HepG2 (cell line): ENCODE results near the gene FGF19. TPM values are rescaled to one million over a fixed set of nuclear protein-coding genes. Genes with fewer than 3 reads are reported as not detected.
A peak's percentile ranks its signal among the peaks of the same experiment; 100 is the strongest.

Experiments used
- ARID5B ChIP-seq: IDR thresholded peaks from 2 replicates; pipeline ENCODE4 v1.4.0; 2020; ENCODE audit warnings: mild to moderate bottlenecking, missing genetic modification reagents
- ATF2 ChIP-seq: sonication (generic); formaldehyde crosslinking; IDR thresholded peaks from 2 replicates; pipeline ENCODE4 v1.4.0; 2020; ENCODE audit warnings: missing genetic modification reagents
- EP300 ChIP-seq, 3 experiments: sonication (generic) in 1 of 3; formaldehyde crosslinking in 1 of 3; IDR thresholded peaks; 2 replicates each; pipeline versions ENCODE4 v1.5.1 to v1.6.1; 2011 to 2020; ENCODE audit warnings: low read depth in 2 of 3, low read length in 2 of 3, borderline replicate concordance in 1 of 3, improper control_type of control experiment in 1 of 3, mild to moderate bottlenecking in 1 of 3, missing genetic modification reagents in 1 of 3, moderate library complexity in 1 of 3
- GATAD2A ChIP-seq: IDR thresholded peaks from 2 replicates; pipeline ENCODE4 v1.6.1; 2016
- ISL2 ChIP-seq: sonication (generic); formaldehyde crosslinking; IDR thresholded peaks from 2 replicates; pipeline ENCODE4 v1.5.0; 2020; ENCODE audit warnings: missing genetic modification reagents
- MLXIP ChIP-seq: sonication (generic); formaldehyde crosslinking; IDR thresholded peaks from 2 replicates; pipeline ENCODE4 v1.9.0; 2021; ENCODE audit warnings: missing genetic modification reagents, borderline replicate concordance
- NFKB2 ChIP-seq: sonication (generic); formaldehyde crosslinking; IDR thresholded peaks from 2 replicates; pipeline ENCODE4 v1.4.0; 2020; ENCODE audit warnings: missing genetic modification reagents, borderline replicate concordance
- SMYD3 ChIP-seq: sonication (generic); formaldehyde crosslinking; IDR thresholded peaks from 2 replicates; pipeline ENCODE4 v1.8.1; 2023; ENCODE audit warnings: mild to moderate bottlenecking, missing genetic modification reagents
- ZNF207 ChIP-seq: fragments of 450-650 bp; IDR thresholded peaks from 2 replicates; pipeline ENCODE4 v1.6.1; 2016; ENCODE audit warnings: antibody characterized with exemption, borderline replicate concordance
- ZNF281 ChIP-seq: sonication (generic); formaldehyde crosslinking; IDR thresholded peaks from 2 replicates; pipeline ENCODE4 v1.4.0; 2020; ENCODE audit warnings: missing genetic modification reagents, borderline replicate concordance
- polyA plus RNA-seq, 8 experiments: library from polyadenylated mRNA; depleted of rRNA in 3 of 8; stranded (reverse) in 7 of 8; unstranded in 1 of 8; fragments of >200 nt; fragmentation: Illumina TruSeq in 4 of 8; extraction: Trizol in 4 of 8; gene quantifications; 2 replicates each; pipeline versions ENCODE4 v1.2.1 to v1.2.3, GENCODE V29; 2011 to 2016; ENCODE audit warnings: low read depth in 4 of 8, missing spikeins in 1 of 8, mixed read lengths in 1 of 8; ENCODE audit not compliant: insufficient read depth in 1 of 8
- total RNA-seq, 5 experiments: library from RNA; depleted of rRNA; stranded (reverse); fragments of >200 nt; fragmentation: Illumina TruSeq; extraction: Trizol; gene quantifications; 2 replicates each; pipeline ENCODE4 v1.2.3, GENCODE V29; 2016; ENCODE audit warnings: low read depth in 1 of 5

Gene FGF19
- total and polyA plus RNA-seq, 2 of the 13 experiments (the other 11 are each of a cell fraction or from before 2014, with no cell fraction given), result 0.07 TPM; not detected in 1

GRCh38 chr11:69689484-69690319, 14.1 kb downstream of the FGF19 start (continued):
- TF ChIP-seq GATAD2A (peak; percentile 71), SMYD3 (CRISPR knock-in tag) (no peak), ZNF281 (peak; percentile 66; the same call in 1 of the 2 replicates), ATF2 (CRISPR knock-in tag) (peak; percentile 90), EP300 (IDR thresholded peaks at IDR 0.05; ENCODE audit: low read depth in 2 of 2, low read length in 2 of 2) (peak in 1 of 2 experiments; percentile 37; a peak in 1 of 4 replicates), EP300 (CRISPR knock-in tag; IDR thresholded peaks at IDR 0.05; ENCODE audit: borderline replicate concordance) (no peak), ARID5B (CRISPR knock-in tag) (peak; percentile 35; the same call in 1 of the 2 replicates), MLXIP (CRISPR knock-in tag) (no peak), NFKB2 (CRISPR knock-in tag) (no peak), ZNF207 (no peak), ISL2 (CRISPR knock-in tag) (no peak)
